Measurements from ENCODE around the gene NAT16. TPM values are rescaled to one million over a fixed set of nuclear protein-coding genes. Genes with fewer than 3 reads are reported as not detected.

NAT16 gene
- total and polyA plus RNA-seq, 9 of the 15 experiments (the other 6 are each of a cell fraction or from before 2014, with no cell fraction given), result 0.04 TPM; not detected in 8

- 0 out of 4 replicates have a peak, but pooled peaks of 1 of the 2 experiments have one; percentile 60 for TF ChIP-seq ZMIZ1 (IDR thresholded peaks at IDR 0.05; ENCODE audit: low read depth in 2 of 2, low read length in 2 of 2)
- TF ChIP-seq ETV1 (tag; conservative IDR thresholded peaks at IDR 0.05; ENCODE audit: low read depth), result peak; percentile 99
- TF ChIP-seq SOX6 (IDR thresholded peaks at IDR 0.05), result peak; percentile 89
- peak; percentile 94 for TF ChIP-seq NBN (IDR thresholded peaks at IDR 0.05; ENCODE audit: low read depth)
- no peak for TF ChIP-seq TCFL5 (CRISPR knock-in tag; conservative IDR thresholded peaks at IDR 0.05)
- TF ChIP-seq GTF2F1 (IDR thresholded peaks at IDR 0.05; ENCODE audit: low read depth, low read length), result no peak
- TF ChIP-seq ZNF699 (CRISPR knock-in tag; IDR thresholded peaks at IDR 0.05; ENCODE audit: insufficient replicate concordance), result no peak
- TF ChIP-seq LARP7 (IDR thresholded peaks at IDR 0.05), result 0 out of 2 replicates have a peak, but pooled peaks have one; percentile 12
- TF ChIP-seq TFAP4 (CRISPR knock-in tag; IDR thresholded peaks at IDR 0.05; ENCODE audit: borderline replicate concordance), result peak; percentile 64
- TF ChIP-seq REST (IDR thresholded peaks at IDR 0.05; ENCODE audit: borderline replicate concordance), result peak; percentile 85
- TF ChIP-seq REST (CRISPR knock-in tag; IDR thresholded peaks at IDR 0.05; ENCODE audit: low read depth), result no peak
Observed at GRCh38 chr7:101138213-101138870, 41.8 kb downstream of the NAT16 start (continued).
